GM19468 (cell line): ENCODE data around the gene RXRB.
"Not testable (repeated sequence)": the region's sequence is repeated elsewhere in the genome, so short reads cannot be mapped to it uniquely, and the experiment has no call there.

Experiments
- ATAC-seq: cut with Tn5 transposase; IDR thresholded peaks from one replicate; pipeline ENCODE4 v1.9.1; 2021; ENCODE audit warnings: mild to moderate bottlenecking, moderate library complexity, moderate number of reproducible peaks; ENCODE audit not compliant: unreplicated experiment; ENCODE audit errors: extremely low read depth

Gene RXRB

DNA sequence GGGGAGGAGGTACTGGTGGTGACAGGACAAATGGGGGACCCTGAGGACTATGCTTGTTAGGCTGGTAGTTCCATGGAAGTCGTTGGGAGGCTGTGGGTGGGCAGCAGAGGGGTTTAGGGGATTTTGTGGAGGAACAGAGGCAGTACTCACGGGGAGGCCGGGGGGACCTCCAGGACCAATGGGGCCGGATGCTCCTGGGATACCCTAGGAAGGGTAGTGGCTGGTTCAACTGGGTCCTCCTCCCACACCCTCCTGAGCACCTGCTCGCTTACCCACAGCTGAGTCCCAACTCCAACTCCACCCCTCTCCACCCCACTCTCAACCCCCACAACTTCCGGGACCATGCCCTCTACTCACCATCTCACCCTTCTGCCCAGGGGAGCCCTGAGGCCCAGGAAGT is 34.1 kb downstream of the RXRB start:
- no peak for ATAC-seq

DNA sequence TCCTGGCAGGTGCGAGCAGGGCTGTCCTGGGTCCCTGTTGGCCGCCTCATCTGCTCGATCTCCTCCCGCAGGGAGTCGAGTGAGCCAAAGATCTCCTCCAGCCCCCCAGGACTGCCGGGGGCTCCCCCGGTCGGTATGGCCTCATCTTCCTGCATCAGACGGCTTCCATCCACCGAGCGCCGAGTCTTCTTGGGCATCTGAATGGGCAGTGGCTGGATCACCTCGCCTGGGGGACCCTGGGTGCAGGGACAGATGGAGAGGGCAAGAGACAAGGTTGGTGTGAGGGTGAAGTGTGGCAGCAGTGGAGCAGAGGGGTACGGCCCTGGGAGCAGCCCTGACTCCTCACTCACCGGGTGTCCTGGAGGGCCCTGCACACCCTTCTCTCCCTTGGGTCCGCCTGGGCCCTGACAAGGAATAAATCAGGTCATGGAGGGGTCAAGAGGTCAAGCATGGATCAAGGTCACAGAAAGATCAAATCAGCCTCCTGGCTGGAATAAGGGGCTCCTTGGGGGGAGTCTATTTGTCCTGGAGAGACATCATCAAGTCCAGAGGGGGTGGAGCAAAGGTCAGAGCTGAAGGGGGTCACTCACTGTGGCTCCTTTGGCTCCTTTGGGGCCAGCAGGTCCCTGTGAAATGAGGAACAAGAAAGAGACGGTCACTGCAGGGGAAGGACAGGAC is 34.7 kb downstream of the RXRB start:
- ATAC-seq, result no peak

DNA sequence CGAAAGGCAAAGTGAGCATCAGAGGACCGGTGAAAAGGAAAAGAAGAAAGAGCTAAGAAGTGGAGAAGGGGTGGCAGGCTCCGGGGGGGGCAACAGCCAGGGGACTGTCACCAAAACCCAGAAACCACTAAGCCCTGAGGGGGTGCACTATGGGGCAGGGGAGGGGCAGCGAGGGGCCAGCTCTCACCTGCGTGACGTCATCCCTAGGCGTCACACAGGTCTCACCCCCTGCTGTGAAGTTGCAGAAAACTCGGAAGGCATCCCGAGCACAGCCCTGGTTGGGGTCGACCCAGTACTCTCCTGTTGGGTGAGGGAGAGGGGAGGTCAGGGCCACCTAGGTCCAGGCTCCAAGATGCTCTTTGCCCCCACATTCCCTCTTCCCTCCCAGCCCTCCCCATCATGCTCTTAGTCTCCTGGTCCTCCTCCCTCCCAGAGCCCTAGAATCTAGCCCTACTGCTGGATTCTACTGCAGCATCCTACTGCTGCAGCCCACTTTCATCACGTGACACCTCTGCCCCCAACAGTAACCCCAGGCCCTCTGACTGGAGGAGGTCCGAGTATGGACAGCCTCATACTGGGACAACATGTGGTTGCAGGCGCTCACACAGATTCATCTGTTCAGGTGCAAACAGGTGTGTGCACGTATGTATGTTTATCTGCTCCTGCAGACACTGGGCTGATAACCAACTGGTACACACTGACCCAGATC is 35.6 kb downstream of the RXRB start:
- no peak for ATAC-seq

DNA sequence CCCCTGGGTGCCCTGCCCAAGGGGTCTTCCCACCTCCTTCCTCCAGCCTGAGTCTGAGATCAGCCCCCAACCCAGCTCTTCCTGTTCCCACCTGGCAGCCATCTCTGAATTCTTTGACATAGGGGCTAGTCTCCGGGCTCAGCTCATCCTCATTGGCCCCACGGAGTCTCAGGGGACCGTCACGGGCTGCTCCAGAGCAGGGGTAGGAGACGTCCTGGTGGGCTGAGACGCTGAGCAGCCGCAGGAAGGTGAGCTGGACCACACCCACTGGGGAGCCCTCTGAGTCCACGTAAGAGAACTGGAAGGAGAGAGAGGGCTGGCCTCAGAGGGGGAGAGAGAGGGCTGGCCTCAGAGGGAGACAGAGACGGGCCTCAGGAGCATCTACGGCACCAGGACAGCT is 36.3 kb downstream of the RXRB start:
- ATAC-seq, result no peak

DNA sequence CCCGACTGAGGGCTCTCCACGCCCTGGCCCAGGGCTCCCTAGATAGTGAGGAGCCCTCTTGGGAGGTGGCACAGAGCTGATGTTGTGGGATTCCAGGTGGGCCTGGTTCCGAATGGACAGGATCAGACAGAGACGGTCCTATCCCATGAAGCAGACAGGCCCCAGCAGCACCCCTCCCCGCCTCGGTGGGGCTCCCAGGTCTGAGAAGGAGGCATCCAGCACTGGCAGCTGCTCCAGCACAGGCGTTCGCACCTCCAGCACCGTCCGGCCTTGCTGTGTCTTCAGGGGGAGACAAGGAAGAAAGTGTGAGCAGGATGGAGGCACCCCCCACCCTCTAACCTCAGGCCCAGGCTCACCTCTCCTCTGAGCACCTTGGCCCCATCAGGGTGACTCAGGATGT is 36.9 kb downstream of the RXRB start:
- no peak for ATAC-seq

DNA sequence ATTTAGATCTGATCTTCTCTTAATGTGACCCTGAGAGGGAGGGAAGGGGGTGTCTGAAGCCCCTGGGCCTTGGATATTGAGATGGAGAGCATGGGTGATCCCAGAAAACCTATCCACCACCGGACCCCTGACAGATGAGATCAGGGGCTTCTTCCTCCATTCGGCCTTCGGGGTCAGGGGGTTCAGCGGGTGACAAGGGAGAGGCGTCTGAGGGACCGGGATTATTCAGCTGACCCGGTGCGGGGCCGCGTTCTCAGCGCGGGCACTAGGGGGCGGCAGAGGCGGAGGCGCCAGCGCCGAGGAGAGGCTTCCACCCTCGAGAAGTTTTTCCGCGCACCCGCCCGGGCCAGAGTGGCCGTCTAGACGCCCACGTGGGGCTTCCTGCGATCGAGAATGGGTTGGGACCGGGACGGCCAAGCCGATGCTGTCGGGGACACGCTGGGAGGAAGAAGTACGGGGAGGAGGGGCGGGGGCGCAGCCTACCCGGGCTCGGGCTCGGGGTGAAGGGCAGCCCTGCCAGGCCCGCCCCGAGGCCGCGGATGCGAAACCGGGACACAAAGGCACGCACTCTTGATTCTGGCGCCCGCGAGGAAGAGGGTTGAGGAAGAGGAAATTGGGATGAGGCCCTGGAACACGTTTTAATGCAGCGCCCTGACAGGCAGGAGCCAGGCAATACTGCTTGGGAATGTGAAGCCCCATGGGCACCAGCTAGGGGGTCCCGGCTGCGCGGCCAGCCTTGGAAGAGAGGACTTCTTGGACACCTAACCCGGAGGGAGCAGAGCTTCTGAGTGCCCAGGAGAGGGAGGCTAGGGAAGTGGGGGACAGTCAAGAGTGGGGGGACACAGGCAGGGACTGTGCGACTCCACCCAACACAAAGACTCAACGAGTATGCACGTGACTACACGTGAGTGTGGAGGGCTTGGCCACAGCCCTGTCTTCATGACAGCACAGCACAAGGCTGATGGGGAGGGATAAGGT is 38.8 kb downstream of the RXRB start:
- no peak for ATAC-seq

DNA sequence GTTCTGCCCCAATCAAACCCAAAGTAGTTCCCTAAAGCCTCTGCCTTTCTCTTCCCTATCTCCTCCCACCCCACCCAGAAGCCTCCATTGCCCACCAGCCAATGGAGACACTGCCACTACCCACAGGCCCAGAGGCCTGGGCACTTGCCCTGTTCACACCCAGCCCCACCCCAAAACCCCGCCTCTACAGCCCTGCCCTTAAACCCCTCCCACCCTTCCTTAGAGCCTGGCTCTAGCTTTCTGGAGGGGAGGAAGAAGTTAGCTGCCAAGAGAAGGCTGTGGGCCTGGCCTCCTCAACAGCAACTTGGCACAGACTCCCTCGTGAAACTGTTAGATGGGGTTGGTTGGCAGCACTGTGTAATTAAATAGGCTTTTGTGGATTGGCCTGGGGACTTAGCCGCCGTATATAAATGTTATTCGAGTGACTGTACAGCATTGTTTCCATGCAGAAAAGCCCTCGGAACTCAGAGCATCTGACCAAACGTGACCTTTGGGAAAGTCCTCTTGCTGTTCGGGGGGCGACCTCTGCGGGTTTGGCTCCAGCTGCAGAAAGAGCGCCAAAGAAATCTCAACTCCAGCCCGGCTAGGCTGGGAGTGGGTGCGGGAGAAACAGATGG is 39.6 kb downstream of the RXRB start:
- no peak for ATAC-seq

DNA sequence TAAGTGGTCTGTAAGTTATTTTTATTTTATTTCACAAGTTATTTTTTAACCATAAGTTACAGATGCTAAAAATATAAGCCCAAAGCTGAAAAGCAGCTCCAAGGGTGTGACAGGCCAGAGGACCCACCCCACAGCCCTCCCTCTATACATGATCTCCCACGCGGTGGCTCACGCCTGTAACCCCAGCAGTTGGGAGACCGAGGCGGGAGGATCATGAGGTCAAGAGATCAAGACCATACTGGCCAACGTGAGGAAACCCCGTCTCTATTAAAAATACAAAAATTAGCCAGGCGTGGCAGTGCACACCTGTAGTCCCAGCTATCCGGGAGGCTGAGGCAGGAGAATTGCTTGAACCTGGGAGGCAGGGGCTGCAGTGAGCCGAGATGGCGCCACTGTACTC is 40.4 kb downstream of the RXRB start:
- ATAC-seq, result no peak

DNA sequence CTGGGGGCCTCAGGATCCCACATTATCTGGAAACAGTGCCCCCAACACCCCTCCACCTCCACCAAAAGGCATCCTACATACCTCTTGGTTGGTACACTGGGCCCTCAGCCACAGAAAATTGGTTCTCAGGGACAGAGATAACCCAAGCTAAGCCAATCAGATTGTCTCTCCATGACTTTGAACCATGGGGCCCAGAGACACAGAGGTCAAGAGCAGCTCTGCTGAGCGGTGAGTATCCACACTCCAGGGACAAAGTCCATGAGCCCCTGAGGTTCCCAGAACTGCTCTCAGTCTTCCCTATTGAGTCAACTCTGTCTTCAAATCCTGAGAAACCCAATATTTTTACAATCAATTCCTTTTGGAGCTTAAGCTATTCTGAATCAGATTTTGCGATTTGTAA is 43.5 kb downstream of the RXRB start:
- ATAC-seq, result no peak

DNA sequence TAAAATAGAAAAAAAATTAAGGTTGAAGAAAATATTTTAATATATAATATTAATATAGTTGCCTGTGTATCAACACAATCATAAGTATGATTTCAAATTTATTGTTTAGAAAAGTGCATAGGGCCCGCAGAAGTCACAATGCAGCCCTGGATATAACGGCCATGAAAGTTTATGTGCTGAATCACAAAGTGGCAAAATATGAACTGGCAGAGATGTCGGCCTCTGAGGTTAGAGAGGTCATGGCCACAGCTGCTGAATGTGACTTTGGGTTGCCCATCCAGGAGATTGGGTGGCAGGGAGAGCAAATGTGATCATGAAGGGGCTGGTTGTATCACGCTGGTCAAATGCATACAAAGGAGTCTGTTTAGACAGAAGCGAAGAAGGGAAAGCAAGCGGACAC is 43.9 kb downstream of the RXRB start:
- no peak for ATAC-seq

DNA sequence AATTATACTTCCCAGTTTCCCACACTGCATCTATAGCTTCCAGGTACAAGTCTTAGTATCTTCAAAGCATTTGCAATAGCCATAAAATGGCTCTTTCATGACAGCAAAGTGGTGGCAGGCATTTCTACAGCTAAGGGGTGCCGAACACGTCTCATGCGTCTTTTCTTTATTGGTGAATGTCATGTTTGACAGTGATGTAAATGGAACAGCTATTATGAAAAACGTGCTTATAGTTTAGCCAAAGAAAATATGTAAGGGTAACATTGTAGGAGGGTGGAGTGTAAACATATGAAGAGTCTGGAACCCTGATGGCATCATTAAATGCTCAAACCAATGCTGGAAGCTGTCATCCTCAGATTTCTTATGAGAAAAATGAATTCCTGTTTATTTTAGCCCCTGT is 46.1 kb downstream of the RXRB start:
- ATAC-seq, result no peak

DNA sequence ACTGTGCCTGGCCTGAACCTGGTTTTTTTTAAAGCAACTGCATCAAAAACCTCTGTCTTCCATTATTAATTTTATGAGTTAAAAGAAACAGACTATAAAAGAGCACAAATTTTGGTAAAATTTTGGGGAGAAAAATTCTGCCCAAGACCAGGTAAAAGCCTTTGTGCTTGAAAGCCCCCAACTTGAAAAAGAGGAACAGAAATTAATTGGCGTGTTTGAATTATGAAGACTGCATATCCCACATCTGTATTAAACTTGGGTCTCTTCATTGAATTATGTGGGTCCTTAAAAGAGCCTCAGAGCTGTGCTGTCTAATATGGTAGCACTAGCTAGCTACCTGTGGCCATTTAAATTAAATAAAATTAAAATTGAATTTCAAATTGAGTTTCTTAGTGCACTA is 49.4 kb downstream of the RXRB start:
- no peak for ATAC-seq

DNA sequence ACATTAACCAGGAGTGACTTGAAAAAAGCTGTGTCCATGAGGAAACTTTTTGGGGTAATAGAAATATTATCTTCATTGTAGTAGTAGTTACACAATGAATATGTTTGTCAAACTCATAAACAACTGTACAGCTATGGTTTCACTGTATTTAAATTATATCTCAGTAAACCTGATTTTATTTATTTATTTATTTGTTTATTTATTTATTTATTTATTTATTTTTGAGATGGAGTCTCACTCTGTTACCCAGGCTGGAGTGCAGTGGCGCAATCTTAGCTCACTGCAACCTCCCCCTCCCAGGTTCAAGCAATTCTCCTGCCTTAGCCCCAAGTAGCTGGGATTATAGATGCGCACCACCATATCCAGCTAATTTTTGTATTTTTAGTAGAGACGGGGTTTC is 49.9 kb downstream of the RXRB start:
- not testable (repeated sequence) for ATAC-seq

DNA sequence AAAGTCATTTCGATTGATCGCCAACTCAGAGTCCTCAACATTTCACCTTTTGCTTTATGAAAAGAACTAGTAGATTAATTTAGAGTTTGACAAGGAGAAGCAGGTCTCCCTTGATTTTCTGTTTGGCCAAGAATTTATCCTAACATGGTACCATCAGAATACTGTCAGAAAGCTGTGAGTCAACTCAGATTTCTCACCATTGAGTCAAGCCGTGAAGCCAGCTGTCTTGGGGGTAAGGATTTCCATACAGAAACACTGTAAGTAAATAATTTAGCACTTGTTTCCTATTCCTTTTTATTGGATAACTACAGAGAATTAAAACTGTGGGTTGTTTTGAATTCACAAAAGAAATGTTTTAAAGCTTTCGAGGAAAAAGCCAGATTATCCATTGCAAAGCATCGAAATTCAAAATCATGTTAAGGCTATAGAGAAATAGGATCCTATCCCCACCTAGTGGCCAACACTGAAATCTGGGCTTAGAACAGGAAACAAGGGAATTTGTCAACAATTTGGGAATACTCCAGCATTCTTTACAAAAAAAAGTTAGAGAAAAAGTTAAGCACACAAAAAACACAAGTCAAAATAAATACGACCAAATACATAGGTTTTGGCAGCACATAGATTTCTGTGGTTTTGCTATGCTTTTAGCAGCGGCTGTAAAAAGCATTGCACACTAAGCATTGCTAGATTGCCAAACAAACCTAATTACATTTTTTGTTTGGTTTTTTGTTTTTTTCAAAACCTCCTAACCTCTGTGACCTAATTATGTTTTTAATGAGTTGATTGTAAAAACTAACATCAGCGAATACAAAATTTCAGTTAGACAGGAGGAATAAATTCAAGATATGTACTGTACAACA is 52.4 kb downstream of the RXRB start:
- ATAC-seq, result no peak

DNA sequence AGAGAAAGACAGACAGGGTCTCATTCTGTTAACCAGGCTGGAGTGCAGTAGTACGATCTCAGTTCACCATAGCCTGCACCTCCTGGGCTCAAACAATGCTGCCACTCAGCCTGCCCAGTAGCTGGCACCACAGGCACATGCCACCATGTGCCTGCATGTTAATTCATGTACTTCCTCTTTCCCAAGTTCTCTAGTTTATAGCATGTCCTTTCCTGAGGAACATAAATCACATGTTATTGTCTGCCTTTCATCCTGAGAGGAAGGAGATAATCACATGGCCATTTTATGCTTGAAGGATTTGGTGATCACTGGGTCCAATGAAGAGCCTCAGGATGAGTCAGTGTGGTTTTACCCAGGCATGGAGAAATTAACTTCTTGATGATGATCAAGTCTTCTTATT is 56.1 kb downstream of the RXRB start:
- ATAC-seq, result no peak
